Dermis microvascular lymphatic vessel endothelial cell (primary cell): ENCODE results near the gene PRAMEF9. TPM values are rescaled to one million over a fixed set of nuclear protein-coding genes. Genes with fewer than 3 reads are reported as not detected.
"Not testable (repeated sequence)": the region's sequence is repeated elsewhere in the genome, so short reads cannot be mapped to it uniquely, and the experiment has no call there.

Experiments used
- DNase-seq, 2 donors: peaks; one replicate each; pipeline versions ENCODE4 v3.0.0 to v3.0.0-alpha.2; 2010; ENCODE audit warnings: low read depth in 2 of 2
- total RNA-seq: library from RNA; depleted of rRNA; stranded (reverse); fragments of >200 nt; gene quantifications from 2 replicates; pipeline ENCODE4 v1.2.1, GENCODE V29; 2014

Gene PRAMEF9
- not detected in 2 replicates for total RNA-seq

- not testable (repeated sequence) for DNase-seq
These were observed at the start of gene PRAMEF9 for GRCh38 chr1:13171548-13171947. Gene PRAMEF9 (plus strand): TSS chr1:13171848. CDS start chr1:13175281, 3,433 bp downstream.

DNA sequence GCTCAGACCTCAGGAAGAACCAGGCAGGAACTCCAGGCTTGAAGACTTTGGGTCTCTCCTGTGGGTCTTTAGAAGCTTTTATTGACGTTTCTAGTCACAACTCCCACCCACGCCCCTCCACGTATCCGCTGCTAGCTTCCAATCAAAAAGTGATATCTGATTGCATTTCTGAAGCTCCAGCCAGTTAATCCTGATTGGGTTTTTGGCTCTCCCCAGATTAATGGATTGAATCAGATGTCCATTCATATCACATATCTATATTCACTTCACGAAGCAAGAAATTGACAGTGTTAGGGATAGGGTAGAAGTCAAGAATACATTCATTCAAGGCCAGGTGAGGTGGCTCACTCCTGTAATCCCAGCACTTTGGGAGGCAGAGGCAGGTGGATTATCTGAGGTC is 15.7 kb upstream of the PRAMEF9 start, which contains the start of gene PRAMEF26:
PRAMEF26 (minus strand) TSS at position 101 of the 400 bp plus-strand sequence. CDS start 2,914 bp downstream, outside the sequence.
- not testable (repeated sequence) for DNase-seq

DNA sequence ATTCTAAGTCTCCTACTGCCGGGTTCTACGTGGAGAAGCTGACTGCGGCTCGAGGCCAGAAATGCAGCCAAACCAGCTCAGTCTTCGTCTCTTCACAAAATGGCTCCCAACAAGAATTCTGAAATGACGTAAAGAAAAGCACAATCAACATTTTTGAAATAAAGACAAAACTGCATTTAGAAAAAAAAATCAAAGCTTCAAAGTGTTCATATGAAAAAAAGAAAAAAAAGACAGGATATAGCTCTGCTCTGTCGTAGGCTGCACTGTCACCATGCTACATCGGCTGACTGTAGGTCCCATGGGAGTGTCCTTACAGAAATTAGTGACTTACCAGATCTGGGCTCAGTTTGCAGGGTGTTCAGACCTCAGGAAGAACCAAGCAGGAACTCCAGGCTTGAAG is 6.1 kb upstream of the PRAMEF9 start, which contains the start of gene HNRNPCL4:
HNRNPCL4 (minus strand) TSS at position 101 of the 400 bp plus-strand sequence. CDS start 164 bp downstream, outside the sequence.
- not testable (repeated sequence) for DNase-seq

- not testable (repeated sequence) for DNase-seq
These were observed 29.7 kb downstream of the PRAMEF9 start, which contains the start of gene PRAMEF13 for GRCh38 chr1:13201309-13201708. Gene PRAMEF13 (minus strand): TSS chr1:13201409. CDS start chr1:13199589, 1,820 bp downstream.

- not testable (repeated sequence) for DNase-seq
These were observed 37.1 kb downstream of the PRAMEF9 start for GRCh38 chr1:13208712-13209111.

- not testable (repeated sequence) for DNase-seq
These were observed 45.0 kb downstream of the PRAMEF9 start for GRCh38 chr1:13216619-13217018.

GRCh38 chr1:13219203-13219602 is 47.6 kb downstream of the PRAMEF9 start:
- not testable (repeated sequence) for DNase-seq

DNA sequence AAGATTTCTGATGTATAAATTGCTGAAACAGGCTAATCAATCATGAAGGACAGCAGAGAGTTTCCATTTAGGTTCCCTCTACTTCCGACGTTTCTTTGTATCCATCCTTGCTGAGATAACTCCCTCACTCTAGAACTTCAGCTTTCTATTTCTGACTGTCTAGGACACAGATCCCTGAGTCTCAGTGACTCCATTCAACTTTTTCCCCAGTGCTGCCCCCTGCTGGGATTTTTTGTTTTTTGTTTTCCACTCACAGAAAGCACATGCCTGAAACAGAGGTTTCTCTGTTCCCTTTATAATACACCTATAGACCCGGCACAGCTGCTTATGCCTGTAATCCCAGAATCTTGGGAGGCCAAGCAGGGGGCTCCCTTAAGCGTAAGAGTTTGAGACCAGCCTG is 51.1 kb downstream of the PRAMEF9 start:
- not testable (repeated sequence) for DNase-seq

DNA sequence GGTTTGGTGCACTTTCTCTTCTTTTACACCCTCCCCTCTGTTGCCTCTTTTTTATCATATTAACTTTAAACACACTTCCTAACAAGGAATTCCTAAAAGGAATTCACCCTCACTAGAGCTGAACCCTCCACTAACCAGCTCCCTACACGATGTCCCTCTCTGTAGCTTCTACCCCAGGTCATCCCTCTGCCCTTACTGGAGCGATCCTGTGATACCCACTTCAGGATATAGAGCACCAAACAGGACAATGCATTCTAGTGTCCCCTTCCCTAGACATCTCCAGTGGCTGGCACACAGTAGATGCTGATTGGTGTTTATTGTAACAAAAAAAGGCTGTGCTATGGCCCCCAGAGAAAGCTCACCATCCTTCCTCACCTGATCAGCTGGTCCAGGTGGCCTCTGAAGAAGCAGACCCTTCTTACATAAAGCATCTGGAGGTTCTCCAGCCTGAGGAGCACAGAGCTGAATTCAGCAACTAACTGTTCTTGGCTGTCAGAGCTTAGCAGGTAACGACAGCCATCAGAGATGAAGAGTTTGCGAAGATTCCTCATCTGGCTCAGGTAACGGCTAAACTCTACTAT is 52.9 kb downstream of the PRAMEF9 start:
- DNase-seq: no peak

DNA sequence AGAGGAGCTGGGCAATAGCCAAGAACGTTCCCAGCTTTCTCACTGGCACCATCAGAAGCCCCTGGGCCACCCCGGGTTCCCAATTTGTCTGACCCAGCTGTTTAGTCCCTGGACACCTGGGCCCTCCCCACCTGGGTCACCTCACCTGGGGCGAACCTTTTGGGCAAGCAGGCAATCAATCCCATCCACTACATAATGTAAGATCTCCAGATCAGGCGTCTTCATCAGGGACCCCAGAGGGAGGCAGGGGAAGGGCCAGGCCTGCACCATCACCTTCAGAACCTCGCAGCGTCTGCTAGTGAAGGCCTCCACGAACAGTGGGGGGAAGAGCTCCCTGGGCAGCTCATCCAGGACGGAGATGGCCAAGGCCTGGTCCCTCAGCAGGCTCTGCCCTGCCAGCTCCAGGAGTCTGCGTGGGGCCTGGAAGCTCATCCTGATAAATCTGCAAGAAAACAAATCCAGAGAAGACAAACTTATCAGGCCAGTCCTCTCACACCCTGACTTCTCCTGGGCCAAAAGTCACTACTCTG is 54.1 kb downstream of the PRAMEF9 start, which contains the start of gene PRAMEF18:
PRAMEF18 (minus strand) TSS at position 480 of the 530 bp plus-strand sequence; CDS start at position 432, 48 bp downstream.
- not testable (repeated sequence) for DNase-seq

GRCh38 chr1:13227271-13228055 is 55.8 kb downstream of the PRAMEF9 start:
- DNase-seq: not testable (repeated sequence)

DNA sequence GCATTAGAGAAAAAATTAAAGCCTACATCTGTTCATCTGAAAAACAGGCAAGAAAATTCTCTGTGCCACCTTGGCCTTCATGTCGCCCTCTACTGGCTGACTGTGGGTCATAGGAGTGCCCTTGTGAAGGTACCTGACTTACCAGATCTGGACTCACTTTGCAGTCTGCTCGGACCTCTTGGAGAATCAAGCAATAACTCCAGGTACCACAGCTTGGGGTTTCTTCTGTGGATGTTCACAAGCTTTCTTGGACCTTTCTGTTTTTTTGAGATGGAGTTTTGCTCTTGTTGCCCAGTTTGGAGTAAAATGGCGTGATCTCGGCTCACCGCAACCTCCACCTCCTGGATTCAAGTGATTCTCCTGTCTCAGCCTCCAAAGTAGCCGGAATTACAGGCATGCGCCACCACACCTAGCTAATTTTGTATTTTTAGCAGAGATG is 56.7 kb downstream of the PRAMEF9 start:
- DNase-seq: no peak

Other genes with a start within 250 kb of the PRAMEF9 start
- gene PRAMEF6, start 224.3 kb upstream of the PRAMEF9 start, total RNA-seq: not detected in 2 replicates
- not detected in 2 replicates for gene PRAMEF27, start 115.3 kb upstream of the PRAMEF9 start, total RNA-seq
- gene HNRNPCL3, start 111.1 kb upstream of the PRAMEF9 start, total RNA-seq: not detected in 2 replicates
- gene PRAMEF25, start 101.1 kb upstream of the PRAMEF9 start, total RNA-seq: not detected in 2 replicates
- not detected in 2 replicates for gene HNRNPCL2, start 55.0 kb upstream of the PRAMEF9 start, total RNA-seq
- not detected in 2 replicates for gene PRAMEF26, start 15.8 kb upstream of the PRAMEF9 start, total RNA-seq
- not detected in 2 replicates for gene HNRNPCL4, start 6.2 kb upstream of the PRAMEF9 start, total RNA-seq
- not detected in 2 replicates for gene PRAMEF13, start 29.6 kb downstream of the PRAMEF9 start, total RNA-seq
- not detected in 2 replicates for gene PRAMEF18, start 54.3 kb downstream of the PRAMEF9 start, total RNA-seq
- gene PRAMEF5, start 82.3 kb downstream of the PRAMEF9 start, total RNA-seq: not detected in 2 replicates
- gene PRAMEF8, start 113.3 kb downstream of the PRAMEF9 start, total RNA-seq: not detected in 2 replicates
- not detected in 2 replicates for gene PRAMEF33, start 131.7 kb downstream of the PRAMEF9 start, total RNA-seq
- gene PRAMEF15, start 143.7 kb downstream of the PRAMEF9 start, total RNA-seq: not detected in 2 replicates
- not detected in 2 replicates for gene PRAMEF14, start 175.3 kb downstream of the PRAMEF9 start, total RNA-seq
- gene PRAMEF19, start 200.1 kb downstream of the PRAMEF9 start, total RNA-seq: not detected in 2 replicates
- not detected in 2 replicates for gene PRAMEF17, start 217.8 kb downstream of the PRAMEF9 start, total RNA-seq
- gene PRAMEF20, start 238.6 kb downstream of the PRAMEF9 start, total RNA-seq: not detected in 2 replicates